CD14-positive monocyte (primary cell): Measurements from ENCODE around the gene JARID2. TPM values are rescaled to one million over a fixed set of nuclear protein-coding genes. Genes with fewer than 3 reads are reported as not detected.
A peak's percentile ranks its signal among the peaks of the same experiment; 100 is the strongest.

Experiments
- DNase-seq, 3 donors: peaks; one replicate each; pipeline ENCODE4 v3.0.0-alpha.2; 2011 to 2022
- H2AFZ ChIP-seq: 2 replicates; pipeline ENCODE4 v1.6.0; 2012; ENCODE audit warnings: mild to moderate bottlenecking, low read depth, low read length, inconsistent platforms; ENCODE audit not compliant: insufficient read depth, poor library complexity, severe bottlenecking
- H3K27ac ChIP-seq, 2 donors: 1 replicate in 1 of 2; 2 replicates in 1 of 2; pipeline ENCODE4 v1.5.1; 2012 to 2013; ENCODE audit warnings: low read length in 2 of 2, control low read depth in 1 of 2, inconsistent platforms in 1 of 2, low read depth in 1 of 2, mild to moderate bottlenecking in 1 of 2
- H3K27me3 ChIP-seq, 2 donors: one replicate each; pipeline versions ENCODE4 v1.6.0 to v1.6.1; 2011 to 2013; ENCODE audit warnings: low read length in 2 of 2; ENCODE audit not compliant: control insufficient read depth in 2 of 2, insufficient read depth in 2 of 2
- H3K36me3 ChIP-seq, 2 donors: replicated peaks in 1 of 2; 1 replicate in 1 of 2; 2 replicates in 1 of 2; pipeline versions ENCODE4 v1.5.1 to v1.6.1; 2012 to 2013; ENCODE audit warnings: low read length in 2 of 2, control low read depth in 1 of 2, inconsistent platforms in 1 of 2, mild to moderate bottlenecking in 1 of 2; ENCODE audit not compliant: insufficient read depth in 2 of 2, control insufficient read depth in 1 of 2
- H3K4me1 ChIP-seq, 2 donors: 1 replicate in 1 of 2; 2 replicates in 1 of 2; pipeline versions ENCODE4 v1.5.1 to v1.6.1; 2012 to 2013; ENCODE audit warnings: low read length in 2 of 2, control low read depth in 1 of 2, inconsistent platforms in 1 of 2, mild to moderate bottlenecking in 1 of 2, moderate library complexity in 1 of 2; ENCODE audit not compliant: insufficient read depth in 2 of 2, control insufficient read depth in 1 of 2
- H3K4me2 ChIP-seq: replicated peaks from 2 replicates; pipeline ENCODE3; 2012; ENCODE audit warnings: low read length, moderate library complexity, mild to moderate bottlenecking; ENCODE audit not compliant: poor library complexity, severe bottlenecking; ENCODE audit errors: extremely low read depth
- H3K4me3 ChIP-seq, 3 experiments: fragments of 200-600 bp in 1 of 3; sonication (generic) in 1 of 3; replicated peaks in 1 of 3; 1 replicate in 2 of 3; 2 replicates in 1 of 3; pipeline ENCODE4 v1.5.1; 2011 to 2013; ENCODE audit warnings: low read length in 3 of 3, mild to moderate bottlenecking in 3 of 3, control low read depth in 2 of 3, low read depth in 2 of 3, inconsistent platforms in 1 of 3, moderate library complexity in 1 of 3
- H3K79me2 ChIP-seq: 2 replicates; pipeline ENCODE4 v1.6.0; 2012; ENCODE audit warnings: mild to moderate bottlenecking, control low read depth, inconsistent platforms, low read length, moderate library complexity; ENCODE audit not compliant: insufficient read depth
- H3K9ac ChIP-seq: 2 replicates; pipeline ENCODE4 v1.6.0; 2017; ENCODE audit warnings: low read length, mild to moderate bottlenecking; ENCODE audit not compliant: insufficient read depth, poor library complexity, severe bottlenecking
- H3K9me3 ChIP-seq, 2 donors: replicated peaks in 1 of 2; 1 replicate in 1 of 2; 2 replicates in 1 of 2; pipeline versions ENCODE4 v1.5.1 to v1.6.1; 2012 to 2013; ENCODE audit warnings: low read length in 2 of 2, control low read depth in 1 of 2; ENCODE audit not compliant: control insufficient read depth in 1 of 2, insufficient read depth in 1 of 2
- H4K20me1 ChIP-seq: 2 replicates; pipeline ENCODE4 v1.6.0; 2012; ENCODE audit warnings: mild to moderate bottlenecking, low read length, control low read depth, moderate library complexity; ENCODE audit not compliant: insufficient read depth
- H3K27ac Mint-ChIP-seq, 7 donors: one replicate each; pipeline ENCODE4 v1.8.0; 2020; ENCODE audit warnings: mild to moderate bottlenecking in 7 of 7, mixed read lengths in 7 of 7, moderate library complexity in 6 of 7, inconsistent platforms in 2 of 7
- H3K27me3 Mint-ChIP-seq, 3 donors: one replicate each; pipeline ENCODE4 v1.8.0; 2021 to 2022; ENCODE audit warnings: low read depth in 3 of 3, mild to moderate bottlenecking in 3 of 3, mixed read lengths in 3 of 3, moderate library complexity in 3 of 3, inconsistent platforms in 1 of 3
- H3K36me3 Mint-ChIP-seq, 2 donors: one replicate each; pipeline ENCODE4 v1.8.0; 2020; ENCODE audit warnings: mixed read lengths in 2 of 2, inconsistent platforms in 1 of 2, mild to moderate bottlenecking in 1 of 2
- H3K4me1 Mint-ChIP-seq: one replicate; pipeline ENCODE4 v1.8.0; 2020; ENCODE audit warnings: mild to moderate bottlenecking, mixed read lengths
- H3K4me3 Mint-ChIP-seq, 2 donors: one replicate each; pipeline ENCODE4 v1.8.0; 2020; ENCODE audit warnings: mild to moderate bottlenecking in 2 of 2, mixed read lengths in 2 of 2, moderate library complexity in 1 of 2
- H3K9me3 Mint-ChIP-seq, 7 donors: one replicate each; pipeline ENCODE4 v1.8.0; 2020 to 2022; ENCODE audit warnings: mixed read lengths in 7 of 7, mild to moderate bottlenecking in 6 of 7, moderate library complexity in 6 of 7, inconsistent platforms in 2 of 7
- WGBS: methylation state at CpG from one replicate; pipeline ENCODE4 v1.1.5; 2013; ENCODE audit warnings: missing lambda C conversion rate; ENCODE audit not compliant: insufficient coverage; 5-methylcytosine and 5-hydroxymethylcytosine counted together
- intact Hi-C, 2 donors: fragments of 100-400 bp; cut with micrococcal nuclease; formaldehyde crosslinking; loops; one replicate each; pipeline versions ENCODE4 v1.15.0 to v1.15.1; 2023
- polyA plus RNA-seq, 3 donors: library from polyadenylated mRNA; depleted of rRNA in 1 of 3; unstranded in 2 of 3; stranded (reverse) in 1 of 3; fragments of 300-500 nt in 2 of 3; fragments of >200 nt in 1 of 3; fragmentation: Illumina TruSeq in 2 of 3; gene quantifications; 1 replicate in 2 of 3; 2 replicates in 1 of 3; pipeline ENCODE4 v1.2.3, GENCODE V29; 2012 to 2021
- TF ChIP-seq, protein P1 (sequence below): fragments of 200-600 bp; IDR thresholded peaks from one replicate; pipeline ENCODE4 v1.8.0; 2022; ENCODE audit warnings: antibody characterized with exemption, mild to moderate bottlenecking

JARID2 gene
- polyA plus RNA-seq, 3 donors = 6.8 to 17.5 (median 12.5) TPM

DNA sequence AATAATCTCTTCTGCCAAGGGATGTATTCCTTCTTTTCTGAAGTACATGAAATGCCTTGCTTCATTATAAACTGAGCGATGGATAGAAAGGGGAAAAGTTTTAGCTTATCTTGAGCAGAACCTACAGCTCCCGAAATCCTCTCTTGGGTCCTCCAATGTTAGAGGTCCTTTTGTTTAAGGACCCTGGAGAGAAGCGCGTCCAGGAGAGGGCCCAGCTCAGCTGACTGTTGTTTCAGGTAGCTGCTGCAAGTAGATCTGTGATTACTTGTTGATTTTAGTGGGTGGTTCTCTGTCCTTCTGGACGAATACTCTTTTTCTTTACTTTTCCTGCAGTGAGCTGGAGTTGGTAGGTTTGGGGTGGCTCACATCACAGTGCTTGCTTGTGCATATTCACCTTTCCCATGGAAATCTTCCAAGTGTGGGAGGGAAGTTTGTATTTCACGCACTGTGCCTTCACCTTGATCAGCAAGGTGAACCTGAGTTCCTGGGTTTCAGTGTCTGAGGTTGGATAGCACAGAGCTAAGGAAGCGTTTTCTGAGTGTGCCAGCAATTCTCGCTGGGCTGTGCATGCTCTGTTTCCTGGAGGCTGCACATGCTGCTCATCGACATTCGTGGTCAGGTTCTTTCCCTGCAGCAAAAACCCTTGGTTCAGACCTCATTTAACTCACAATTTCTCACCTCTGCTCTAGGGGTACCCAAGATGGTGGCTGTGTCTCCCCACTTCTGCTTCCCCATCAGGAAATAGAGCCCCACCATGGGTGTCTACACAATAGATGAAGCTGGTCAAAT, 176.3 kb downstream of the JARID2 start:
- no peak for DNase-seq
- WGBS = 74% methylated on average over 7 of the region's 10 CpGs
- Mint-ChIP-seq H3K27ac (peak overlapping the region in 6 of 7 donors; percentile 12 to 89 (median 82)), H3K27me3 (peaks cover 0 to 1% (median 0%) of the 10 kb centered on the region in 3 donors), H3K4me3 (no peak overlapping the region), H3K36me3 (peaks cover 44 to 47% of the 10 kb centered on the region in 2 donors), H3K9me3 (peaks cover 0 to 19% (median 5%) of the 10 kb centered on the region in 7 donors), H3K4me1 (peaks cover 74% of the 10 kb centered on the region)
- no peak overlapping the region for H3K9ac ChIP-seq
- H3K4me2 ChIP-seq = peak overlapping the region; percentile 58
- H3K9me3 ChIP-seq = no peaks in the 10 kb centered on the region
- peaks cover 100% of the 10 kb centered on the region for H3K79me2 ChIP-seq
- peaks cover 100% of the 10 kb centered on the region for H4K20me1 ChIP-seq
- no peaks in the 10 kb centered on the region for H3K27me3 ChIP-seq
- no peak overlapping the region for H2AFZ ChIP-seq
- peaks cover 46 to 64% of the 10 kb centered on the region in 2 donors for H3K4me1 ChIP-seq
- peak overlapping the region in 1 of 2 donors; percentile 72 for H3K27ac ChIP-seq
- TF ChIP-seq, protein P1, sequence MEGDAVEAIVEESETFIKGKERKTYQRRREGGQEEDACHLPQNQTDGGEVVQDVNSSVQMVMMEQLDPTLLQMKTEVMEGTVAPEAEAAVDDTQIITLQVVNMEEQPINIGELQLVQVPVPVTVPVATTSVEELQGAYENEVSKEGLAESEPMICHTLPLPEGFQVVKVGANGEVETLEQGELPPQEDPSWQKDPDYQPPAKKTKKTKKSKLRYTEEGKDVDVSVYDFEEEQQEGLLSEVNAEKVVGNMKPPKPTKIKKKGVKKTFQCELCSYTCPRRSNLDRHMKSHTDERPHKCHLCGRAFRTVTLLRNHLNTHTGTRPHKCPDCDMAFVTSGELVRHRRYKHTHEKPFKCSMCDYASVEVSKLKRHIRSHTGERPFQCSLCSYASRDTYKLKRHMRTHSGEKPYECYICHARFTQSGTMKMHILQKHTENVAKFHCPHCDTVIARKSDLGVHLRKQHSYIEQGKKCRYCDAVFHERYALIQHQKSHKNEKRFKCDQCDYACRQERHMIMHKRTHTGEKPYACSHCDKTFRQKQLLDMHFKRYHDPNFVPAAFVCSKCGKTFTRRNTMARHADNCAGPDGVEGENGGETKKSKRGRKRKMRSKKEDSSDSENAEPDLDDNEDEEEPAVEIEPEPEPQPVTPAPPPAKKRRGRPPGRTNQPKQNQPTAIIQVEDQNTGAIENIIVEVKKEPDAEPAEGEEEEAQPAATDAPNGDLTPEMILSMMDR = no peak
- intact Hi-C loops = loop anchor here in 1 of 2 donors (10.0 kb wide), 1 partner anchor 57 kb away; no protein-coding TSS in a partner anchor
- H3K4me3 ChIP-seq = no peak overlapping the region
- H3K36me3 ChIP-seq = peaks cover 0 to 3% of the 10 kb centered on the region in 2 donors

DNA sequence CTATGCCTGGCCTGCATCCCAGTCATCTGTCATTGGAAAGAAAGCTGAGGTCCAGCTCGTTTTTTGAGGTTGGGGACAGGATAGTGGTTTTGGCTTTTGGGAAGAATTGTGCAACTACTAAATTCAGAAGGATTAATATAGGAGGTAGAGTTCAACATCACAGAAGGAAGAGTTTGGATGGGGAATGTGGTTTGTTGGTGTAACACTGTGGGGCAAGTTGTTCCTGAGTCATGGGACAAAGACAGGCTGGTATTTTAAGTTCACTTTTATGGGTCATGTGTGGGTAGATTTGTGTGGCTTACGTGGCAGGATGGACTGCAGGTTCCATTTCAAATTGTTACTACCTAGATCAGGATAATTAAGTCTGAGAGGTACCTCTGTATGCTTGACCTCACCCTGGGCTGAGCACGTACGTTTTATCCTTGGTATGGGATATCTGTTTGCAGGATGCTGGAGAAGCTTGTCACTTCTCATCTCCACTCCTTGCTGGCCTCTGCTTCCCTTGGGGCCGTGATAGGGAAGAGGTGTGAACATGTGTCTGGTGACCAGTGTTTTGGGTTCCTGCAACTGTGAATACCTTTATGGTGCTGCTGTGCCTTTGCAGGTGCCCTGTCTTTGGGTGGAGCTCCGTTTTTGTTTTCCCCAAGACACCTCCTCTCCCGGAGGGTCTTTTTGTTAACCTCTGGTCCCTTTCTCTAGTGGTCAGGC, 177.6 kb downstream of the JARID2 start:
- WGBS = 62% methylated on average over 3 of the region's 7 CpGs
- H3K36me3 Mint-ChIP-seq = peaks cover 37 to 44% of the 10 kb centered on the region in 2 donors
- H3K4me3 ChIP-seq = no peak overlapping the region
- no peak overlapping the region for H3K4me3 Mint-ChIP-seq
- H3K27me3 ChIP-seq = no peaks in the 10 kb centered on the region
- peaks cover 100% of the 10 kb centered on the region for H4K20me1 ChIP-seq
- peaks cover 78% of the 10 kb centered on the region for H3K4me1 Mint-ChIP-seq
- TF ChIP-seq, protein P1 = no peak
- no peak overlapping the region for H3K9ac ChIP-seq
- no peak overlapping the region for H2AFZ ChIP-seq
- intact Hi-C loops = loop anchor here in 1 of 2 donors (10.0 kb wide), 1 partner anchor 59 kb away; no protein-coding TSS in a partner anchor
- H3K36me3 ChIP-seq = no peaks in the 10 kb centered on the region
- H3K4me1 ChIP-seq = peaks cover 59 to 77% of the 10 kb centered on the region in 2 donors
- H3K27ac Mint-ChIP-seq = peak overlapping the region; percentile 19 to 87 (median 38)
- DNase-seq = peak in 1 of 3 donors; percentile 39
- H3K9me3 Mint-ChIP-seq = peaks cover 0 to 11% (median 4%) of the 10 kb centered on the region in 7 donors
- H3K9me3 ChIP-seq = no peaks in the 10 kb centered on the region
- no peak overlapping the region for H3K4me2 ChIP-seq
- peak overlapping the region in 1 of 2 donors; percentile 29 for H3K27ac ChIP-seq
- peaks cover 100% of the 10 kb centered on the region for H3K79me2 ChIP-seq
- H3K27me3 Mint-ChIP-seq = peaks cover 0 to 1% (median 0%) of the 10 kb centered on the region in 3 donors
